ENCODE measurements around the gene SINHCAF.
A peak's percentile ranks its signal among the peaks of the same experiment; 100 is the strongest.

SINHCAF gene

GRCh38 chr12:31326736-31327659 lies 1.0 kb upstream of the SINHCAF start:
- Histone ChIP-seq H3K4me3 (ENCODE audit: low read depth, low read length) (peak overlapping the region; percentile 92), H3K27me3 (replicated peaks) (no peaks in the 10 kb centered on the region), H3K27ac (no peak overlapping the region), H3K36me3 (replicated peaks) (no peaks in the 10 kb centered on the region)
- no peak for DNase-seq
- in situ Hi-C loops (cut with HindIII; ENCODE audit: low pct_ligation_motif_present, low sequenced_read_pairs) = no loop called here
- TF ChIP-seq CTCF (IDR thresholded peaks at IDR 0.05; ENCODE audit: low read depth, low read length, missing control alignments) = no peak

DNA sequence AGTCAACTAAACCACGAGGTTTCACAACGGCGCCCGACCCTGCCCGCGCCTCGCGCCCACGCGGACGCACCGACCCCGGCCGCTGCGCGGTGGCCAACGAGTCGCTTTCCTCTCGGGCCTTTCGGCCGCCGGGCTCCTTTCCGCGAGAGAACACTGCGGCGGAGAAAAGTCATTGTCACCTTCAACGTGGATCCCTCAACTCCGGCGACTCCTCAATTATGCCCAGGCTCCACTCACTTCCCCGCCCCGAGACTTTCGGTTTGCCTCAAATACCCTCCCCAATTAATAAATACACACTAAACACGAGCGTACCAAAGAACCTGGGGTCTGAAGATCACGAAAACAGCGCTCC lies 450 bp downstream of the SINHCAF start:
- Histone ChIP-seq H3K36me3 (replicated peaks) (no peaks in the 10 kb centered on the region), H3K27ac (peak overlapping the region; percentile 93), H3K27me3 (replicated peaks) (no peaks in the 10 kb centered on the region), H3K4me3 (ENCODE audit: low read depth, low read length) (peak overlapping the region; percentile 92)
- no peak for DNase-seq
- no peak for TF ChIP-seq CTCF (IDR thresholded peaks at IDR 0.05; ENCODE audit: low read depth, low read length, missing control alignments)
- in situ Hi-C loops (cut with HindIII; ENCODE audit: low pct_ligation_motif_present, low sequenced_read_pairs) = no loop called here

DNA sequence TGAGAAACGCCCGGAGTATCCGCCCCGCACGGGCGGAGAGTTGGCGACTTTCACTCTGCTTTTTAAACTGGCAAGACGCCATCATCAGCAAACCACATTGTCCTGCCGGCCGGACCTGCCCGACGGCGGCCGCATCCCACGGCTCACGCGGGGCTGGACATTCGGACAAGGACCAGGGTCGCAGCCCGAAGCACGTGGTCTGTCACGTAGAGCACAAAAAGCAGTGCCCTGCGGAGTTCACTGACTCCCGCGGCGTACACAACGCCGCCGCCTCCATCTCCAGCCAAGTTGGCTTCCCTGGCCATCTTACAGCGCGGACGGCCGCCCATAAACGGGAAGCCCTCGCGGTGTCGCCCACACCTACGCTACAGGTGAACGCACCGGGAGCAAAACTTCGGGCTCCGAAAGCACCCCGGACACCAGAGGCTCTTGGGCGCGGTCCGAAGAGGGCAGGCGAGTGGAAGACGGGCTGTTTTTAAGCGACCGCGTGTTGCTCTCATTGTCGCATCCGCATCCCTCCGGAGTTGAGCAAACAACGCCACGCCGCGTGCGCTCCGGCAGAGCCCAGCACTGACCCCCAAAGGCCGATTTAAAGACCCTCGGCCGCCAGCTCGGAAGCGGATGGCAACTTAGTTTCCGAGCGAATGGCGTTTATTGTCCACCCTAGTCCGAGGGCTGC lies 966 bp downstream of the SINHCAF start:
- Histone ChIP-seq H3K4me3 (ENCODE audit: low read depth, low read length) (peak overlapping the region; percentile 92), H3K27ac (peak overlapping the region; percentile 93), H3K36me3 (replicated peaks) (no peaks in the 10 kb centered on the region), H3K27me3 (replicated peaks) (no peaks in the 10 kb centered on the region)
- in situ Hi-C loops (cut with HindIII; ENCODE audit: low pct_ligation_motif_present, low sequenced_read_pairs) = no loop called here
- no peak for TF ChIP-seq CTCF (IDR thresholded peaks at IDR 0.05; ENCODE audit: low read depth, low read length, missing control alignments)
- peak; percentile 43 for DNase-seq

GRCh38 chr12:31324116-31324844 lies 1.7 kb downstream of the SINHCAF start:
- peak; percentile 12 for TF ChIP-seq CTCF (IDR thresholded peaks at IDR 0.05; ENCODE audit: low read depth, low read length, missing control alignments)
- in situ Hi-C loops (cut with HindIII; ENCODE audit: low pct_ligation_motif_present, low sequenced_read_pairs) = no loop called here

DNA sequence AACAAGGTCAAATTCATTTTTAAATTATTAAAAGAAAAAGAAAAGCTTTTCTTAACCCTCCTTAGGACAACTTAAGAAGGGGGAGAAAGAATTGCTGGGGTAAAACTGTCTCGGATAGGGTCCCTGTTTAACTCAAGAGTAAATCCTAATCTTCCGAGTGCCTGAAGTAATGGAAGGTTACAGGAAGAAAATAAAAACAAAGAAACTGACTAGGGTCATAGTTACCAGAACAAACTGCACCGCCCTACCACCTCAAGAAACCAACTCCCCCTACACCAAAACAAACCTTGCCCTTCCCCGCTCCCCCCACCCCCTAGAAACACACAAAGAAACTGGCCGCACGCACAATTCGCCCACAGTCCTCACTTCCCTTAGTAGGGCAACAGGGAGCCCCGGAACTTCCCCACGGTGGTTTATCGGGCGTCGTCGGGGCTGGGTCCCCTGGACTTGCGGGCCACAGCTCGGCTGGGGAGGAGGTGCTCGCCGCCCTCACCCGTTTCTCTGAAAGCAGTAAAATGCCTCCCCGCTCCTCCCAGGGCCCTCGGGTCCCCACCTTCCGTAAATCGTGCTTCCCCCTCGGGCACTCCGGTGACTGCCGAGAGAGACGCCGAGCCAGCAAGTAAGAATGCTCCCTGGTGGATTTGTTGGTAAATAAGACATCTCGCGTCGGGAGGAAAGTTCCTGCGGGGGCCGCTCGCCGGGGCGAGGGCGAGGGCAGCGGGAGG lies 2.4 kb downstream of the SINHCAF start:
- peak overlapping the region; percentile 92 for H3K4me3 ChIP-seq (ENCODE audit: low read depth, low read length)
- DNase-seq = no peak
- in situ Hi-C loops (cut with HindIII; ENCODE audit: low pct_ligation_motif_present, low sequenced_read_pairs) = no loop called here
- no peaks in the 10 kb centered on the region for H3K36me3 ChIP-seq (replicated peaks)
- no peaks in the 10 kb centered on the region for H3K27me3 ChIP-seq (replicated peaks)
- H3K27ac ChIP-seq = peak overlapping the region; percentile 93
- TF ChIP-seq CTCF (IDR thresholded peaks at IDR 0.05; ENCODE audit: low read depth, low read length, missing control alignments) = no peak

More at GRCh38 chr12:31324116-31324844, 1.7 kb downstream of the SINHCAF start:
- H3K4me3 ChIP-seq (ENCODE audit: low read depth, low read length) = peak overlapping the region; percentile 92
- H3K36me3 ChIP-seq (replicated peaks) = no peaks in the 10 kb centered on the region
- peak; percentile 55 for DNase-seq
- H3K27me3 ChIP-seq (replicated peaks) = no peaks in the 10 kb centered on the region
- H3K27ac ChIP-seq = peak overlapping the region; percentile 93
